GM23338 (cell line): Measurements from ENCODE around the gene SLTM. TPM values are rescaled to one million over a fixed set of nuclear protein-coding genes. Genes with fewer than 3 reads are reported as not detected.

ENCODE experiments used
- ATAC-seq: fragments of 200-7000 bp; cut with Tn5 transposase; 3 replicates; pipeline ENCODE4 v1.9.1; 2020
- DNase-seq: peaks from one replicate; pipeline ENCODE4 v3.0.0-alpha.2; 2015; ENCODE audit warnings: low spot score
- H2AFZ ChIP-seq: fragments of 200-600 bp; sonication (generic); 2 replicates; pipeline ENCODE4 v1.8.0; 2016; ENCODE audit warnings: antibody characterized with exemption, mild to moderate bottlenecking, moderate library complexity
- H3F3A ChIP-seq: fragments of 200-600 bp; sonication (generic); replicated peaks from 2 replicates; pipeline ENCODE4 v1.8.0; 2017; ENCODE audit warnings: antibody characterized with exemption, mixed run types, low read depth
- H3K27ac ChIP-seq: fragments of 200-600 bp; sonication (generic); 2 replicates; pipeline ENCODE4 v1.6.1; 2016; ENCODE audit warnings: low read depth
- H3K27me3 ChIP-seq: fragments of 200-600 bp; sonication (generic); 2 replicates; pipeline ENCODE4 v1.8.0; 2016; ENCODE audit warnings: mild to moderate bottlenecking, mixed run types, moderate library complexity; ENCODE audit not compliant: insufficient read depth
- H3K36me3 ChIP-seq: fragments of 200-600 bp; sonication (generic); 2 replicates; pipeline ENCODE4 v1.8.0; 2016; ENCODE audit warnings: mild to moderate bottlenecking; ENCODE audit not compliant: insufficient read depth
- H3K4me1 ChIP-seq: fragments of 200-600 bp; sonication (generic); 2 replicates; pipeline ENCODE4 v1.8.0; 2016; ENCODE audit warnings: mild to moderate bottlenecking, moderate library complexity; ENCODE audit not compliant: insufficient read depth
- H3K4me2 ChIP-seq: fragments of 200-600 bp; sonication (generic); 2 replicates; pipeline ENCODE4 v1.7.1; 2017; ENCODE audit warnings: mixed run types
- H3K4me3 ChIP-seq: fragments of 200-600 bp; sonication (generic); 2 replicates; pipeline ENCODE4 v1.6.1; 2016; ENCODE audit warnings: mixed run types
- H3K79me2 ChIP-seq: fragments of 200-600 bp; sonication (generic); replicated peaks from 2 replicates; pipeline ENCODE4 v1.8.0; 2017; ENCODE audit warnings: mild to moderate bottlenecking; ENCODE audit not compliant: insufficient read depth
- H3K9me2 ChIP-seq: fragments of 200-600 bp; sonication (generic); 2 replicates; pipeline ENCODE4 v1.8.0; 2017; ENCODE audit not compliant: insufficient read depth
- H4K20me1 ChIP-seq: fragments of 200-600 bp; sonication (generic); replicated peaks from 2 replicates; pipeline ENCODE4 v1.8.0; 2017; ENCODE audit warnings: mild to moderate bottlenecking; ENCODE audit not compliant: insufficient read depth
- H3K27ac Mint-ChIP-seq: 2 replicates; pipeline ENCODE4 v1.8.0; 2020; ENCODE audit warnings: inconsistent platforms, mild to moderate bottlenecking, moderate library complexity, mixed read lengths
- H3K27me3 Mint-ChIP-seq: 3 replicates; pipeline ENCODE4 v1.8.0; 2022; ENCODE audit warnings: low read depth, mild to moderate bottlenecking, moderate library complexity, mixed read lengths, inconsistent platforms; ENCODE audit not compliant: insufficient read depth, poor library complexity
- H3K36me3 Mint-ChIP-seq: 3 replicates; pipeline ENCODE4 v1.8.0; 2021; ENCODE audit warnings: low read depth, mild to moderate bottlenecking, inconsistent platforms, moderate library complexity, mixed read lengths
- H3K4me1 Mint-ChIP-seq: 3 replicates; pipeline ENCODE4 v1.8.0; 2020; ENCODE audit warnings: mild to moderate bottlenecking, inconsistent platforms, mixed read lengths
- H3K4me3 Mint-ChIP-seq: 3 replicates; pipeline ENCODE4 v1.8.0; 2021; ENCODE audit warnings: moderate library complexity, mild to moderate bottlenecking, inconsistent platforms, mixed read lengths
- H3K9me3 Mint-ChIP-seq: 3 replicates; pipeline ENCODE4 v1.8.0; 2020; ENCODE audit warnings: moderate library complexity, mild to moderate bottlenecking, inconsistent platforms, mixed read lengths
- ETS1 ChIP-seq: IDR thresholded peaks from 2 replicates; pipeline ENCODE4 v1.6.1; 2016; ENCODE audit warnings: antibody characterized with exemption
- EZH2 ChIP-seq: fragments of 200-600 bp; sonication (generic); IDR thresholded peaks from one replicate; pipeline ENCODE4 v1.8.0; 2017; ENCODE audit warnings: antibody characterized with exemption, mild to moderate bottlenecking, low read depth; ENCODE audit not compliant: unreplicated experiment
- EZH2phosphoT487 ChIP-seq: fragments of 200-600 bp; sonication (generic); IDR thresholded peaks from one replicate; pipeline ENCODE4 v1.8.1; 2018; ENCODE audit warnings: antibody characterized with exemption; ENCODE audit not compliant: unreplicated experiment
- REST ChIP-seq: IDR thresholded peaks from one replicate; pipeline ENCODE4 v1.6.1; 2018; ENCODE audit warnings: antibody characterized with exemption; ENCODE audit not compliant: unreplicated experiment
- ZNF462 ChIP-seq: fragments of 250-450 bp; sonication (Bioruptor Pico); IDR thresholded peaks from 2 replicates; pipeline ENCODE4 v1.5.0; 2020; ENCODE audit warnings: mild to moderate bottlenecking, moderate library complexity
- polyA plus RNA-seq: library from polyadenylated mRNA; unstranded; fragments of >200 nt; fragmentation: Nextera tagmentation; extraction: Ambion mirVana; gene quantifications from 2 replicates; pipeline ENCODE4 v1.2.1, GENCODE V29; 2016
- total RNA-seq: library from RNA; depleted of rRNA; stranded (reverse); fragments of >200 nt; shearing (Covaris generic); gene quantifications from 2 replicates; pipeline ENCODE4 v1.2.3, GENCODE V29; 2014

SLTM gene
- total and polyA plus RNA-seq, 2 experiments from 2014 or later = 210 to 476 TPM

- no peaks in the 10 kb centered on the region for H4K20me1 ChIP-seq
- no peak for DNase-seq
- Mint-ChIP-seq H3K4me3 (no peak overlapping the region), H3K36me3 (no peaks in the 10 kb centered on the region), H3K4me1 (no peaks in the 10 kb centered on the region), H3K27ac (no peak overlapping the region), H3K27me3 (peaks cover 7% of the 10 kb centered on the region), H3K9me3 (no peaks in the 10 kb centered on the region)
- H3K4me2 ChIP-seq = no peak overlapping the region
- no peak overlapping the region for H3K27ac ChIP-seq
- H3K4me1 ChIP-seq = no peaks in the 10 kb centered on the region
- no peak overlapping the region for H2AFZ ChIP-seq
- H3K9me2 ChIP-seq = no peaks in the 10 kb centered on the region
- no peak for ATAC-seq
- H3F3A ChIP-seq = no peaks in the 10 kb centered on the region
- no peaks in the 10 kb centered on the region for H3K36me3 ChIP-seq
- no peak overlapping the region for H3K4me3 ChIP-seq
- TF ChIP-seq ZNF462 = no peak
- TF ChIP-seq EZH2 = no peak
- TF ChIP-seq ETS1 = no peak
- no peak for TF ChIP-seq EZH2phosphoT487
- no peak for TF ChIP-seq REST
- no peaks in the 10 kb centered on the region for H3K79me2 ChIP-seq
- no peaks in the 10 kb centered on the region for H3K27me3 ChIP-seq
These were observed 28.7 kb upstream of the SLTM start for GRCh38 chr15:58962136-58962535.
